Neuronal stem cell (in vitro differentiated cells): Measurements from ENCODE around the gene PIAS1.
"Not testable (repeated sequence)": the region's sequence is repeated elsewhere in the genome, so short reads cannot be mapped to it uniquely, and the experiment has no call there.

Source experiments
- DNase-seq: peaks from one replicate; pipeline ENCODE4 v3.0.0-alpha.2; 2013; ENCODE audit warnings: low spot score
- H2AFZ ChIP-seq: one replicate; pipeline ENCODE4 v1.6.1; 2013; ENCODE audit warnings: mild to moderate bottlenecking, low read length, inconsistent platforms
- H2AK5ac ChIP-seq: 2 replicates; pipeline ENCODE4 v1.6.1; 2013; ENCODE audit warnings: low read depth, mild to moderate bottlenecking, inconsistent platforms, low read length, moderate library complexity, mixed read lengths
- H2BK120ac ChIP-seq: 2 replicates; pipeline ENCODE4 v1.6.1; 2013; ENCODE audit warnings: low read depth, mild to moderate bottlenecking, inconsistent platforms, low read length, moderate library complexity, mixed read lengths
- H2BK12ac ChIP-seq: one replicate; pipeline ENCODE4 v1.6.1; 2013; ENCODE audit warnings: low read length, inconsistent platforms
- H2BK15ac ChIP-seq: 2 replicates; pipeline ENCODE4 v1.6.1; 2013; ENCODE audit warnings: mild to moderate bottlenecking, low read length, inconsistent platforms, mixed read lengths
- H2BK5ac ChIP-seq: one replicate; pipeline ENCODE4 v1.6.1; 2013; ENCODE audit warnings: inconsistent platforms, mild to moderate bottlenecking, low read length, moderate library complexity
- H3K14ac ChIP-seq: one replicate; pipeline ENCODE4 v1.6.1; 2013; ENCODE audit warnings: low read length, inconsistent platforms
- H3K18ac ChIP-seq: 2 replicates; pipeline ENCODE4 v1.6.1; 2013; ENCODE audit warnings: low read length, inconsistent platforms
- H3K23ac ChIP-seq: 2 replicates; pipeline ENCODE4 v1.6.1; 2013; ENCODE audit warnings: low read depth, mild to moderate bottlenecking, mixed read lengths, low read length, inconsistent platforms; ENCODE audit not compliant: poor library complexity
- H3K27ac ChIP-seq: replicated peaks from 3 replicates; pipeline ENCODE4 v1.5.1; 2013; ENCODE audit warnings: low read length, inconsistent platforms
- H3K27me3 ChIP-seq, 3 experiments: 2 replicates each; pipeline ENCODE4 v1.6.1; 2013; ENCODE audit warnings: low read length in 3 of 3, mild to moderate bottlenecking in 2 of 3, inconsistent platforms in 1 of 3, low read depth in 1 of 3, mixed read lengths in 1 of 3, moderate library complexity in 1 of 3; ENCODE audit not compliant: control insufficient read depth in 3 of 3, insufficient read depth in 3 of 3
- H3K36me3 ChIP-seq, 2 donors: replicated peaks in 1 of 2; 2 replicates each; pipeline ENCODE4 v1.6.1; 2013; ENCODE audit warnings: low read length in 2 of 2; ENCODE audit not compliant: control insufficient read depth in 2 of 2, insufficient read depth in 2 of 2
- H3K4ac ChIP-seq: 2 replicates; pipeline ENCODE4 v1.6.1; 2013; ENCODE audit warnings: inconsistent platforms, mild to moderate bottlenecking, low read length, moderate library complexity
- H3K4me1 ChIP-seq, 2 donors: 1 replicate in 1 of 2; 2 replicates in 1 of 2; pipeline ENCODE4 v1.6.1; 2013; ENCODE audit warnings: low read length in 2 of 2, low read depth in 1 of 2; ENCODE audit not compliant: control insufficient read depth in 2 of 2, insufficient read depth in 1 of 2
- H3K4me2 ChIP-seq: one replicate; pipeline ENCODE4 v1.6.1; 2013; ENCODE audit warnings: mild to moderate bottlenecking, low read length, inconsistent platforms; ENCODE audit not compliant: insufficient read depth, poor library complexity, severe bottlenecking
- H3K4me3 ChIP-seq, 2 donors: 2 replicates each; pipeline ENCODE4 v1.5.1; 2013; ENCODE audit warnings: low read length in 2 of 2, mild to moderate bottlenecking in 2 of 2, inconsistent platforms in 1 of 2, moderate library complexity in 1 of 2
- H3K79me1 ChIP-seq: one replicate; pipeline ENCODE4 v1.6.1; 2013; ENCODE audit warnings: low read depth, mild to moderate bottlenecking, inconsistent platforms, low read length, moderate library complexity
- H3K9ac ChIP-seq: one replicate; pipeline ENCODE4 v1.6.1; 2013; ENCODE audit warnings: mild to moderate bottlenecking, low read depth, low read length, inconsistent platforms; ENCODE audit not compliant: poor library complexity
- H3K9me3 ChIP-seq, 2 donors: replicated peaks in 1 of 2; 2 replicates each; pipeline versions ENCODE3 to v1.6.1; 2013; ENCODE audit warnings: low read length in 2 of 2, mild to moderate bottlenecking in 2 of 2, inconsistent platforms in 1 of 2, low read depth in 1 of 2, mixed read lengths in 1 of 2, moderate library complexity in 1 of 2; ENCODE audit not compliant: control insufficient read depth in 2 of 2, insufficient read depth in 1 of 2
- H4K8ac ChIP-seq: one replicate; pipeline ENCODE4 v1.6.1; 2013; ENCODE audit warnings: low read depth, mild to moderate bottlenecking, inconsistent platforms, low read length, moderate library complexity
- H4K91ac ChIP-seq: one replicate; pipeline ENCODE4 v1.6.1; 2013; ENCODE audit warnings: low read length, low read depth, mild to moderate bottlenecking, inconsistent platforms; ENCODE audit not compliant: poor library complexity
- WGBS, 2 donors: extraction: QIAGEN DNeasy Blood & Tissue Kit; methylation state at CpG; one replicate each; pipeline ENCODE4 v1.1.7; 2013; ENCODE audit warnings: missing lambda C conversion rate in 2 of 2, mixed read lengths in 1 of 2; ENCODE audit not compliant: insufficient read length in 2 of 2, insufficient replicate concordance in 1 of 2; ENCODE audit errors: extremely low coverage in 2 of 2; 5-methylcytosine and 5-hydroxymethylcytosine counted together

PIAS1 gene

DNA sequence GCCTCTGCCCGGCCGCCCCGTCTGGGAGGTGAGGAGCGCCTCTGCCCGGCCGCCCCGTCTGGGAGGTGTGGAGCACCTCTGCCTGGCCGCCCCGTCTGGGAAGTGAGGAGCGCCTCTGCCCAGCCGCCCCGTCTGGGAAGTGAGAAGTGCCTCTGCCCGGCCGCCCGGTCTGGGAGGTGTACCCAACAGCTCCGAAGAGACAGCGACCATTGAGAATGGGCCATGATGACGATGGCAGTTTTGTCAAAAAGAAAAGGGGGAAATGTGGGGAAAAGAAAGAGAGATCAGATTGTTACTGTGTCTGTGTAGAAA is 168.3 kb downstream of the PIAS1 start:
- H3K9ac ChIP-seq, H3K23ac ChIP-seq, H3K4ac ChIP-seq, H3K18ac ChIP-seq, H3K27ac ChIP-seq, H2AFZ ChIP-seq, H3K27me3 ChIP-seq, H3K4me3 ChIP-seq, H2AK5ac ChIP-seq, H3K14ac ChIP-seq, H2BK5ac ChIP-seq, H2BK12ac ChIP-seq, H2BK120ac ChIP-seq, H4K91ac ChIP-seq, H3K4me1 ChIP-seq, H2BK15ac ChIP-seq, H4K8ac ChIP-seq, H3K4me2 ChIP-seq, DNase-seq: not testable (repeated sequence)
- H3K79me1 ChIP-seq = peaks cover 16% of the 10 kb centered on the region
- H3K36me3 ChIP-seq = peaks cover 4 to 47% of the 10 kb centered on the region in 2 donors
- H3K9me3 ChIP-seq = peaks cover 8 to 18% of the 10 kb centered on the region in 2 donors
- no CpG with 5 or more reads among the region's 18 CpGs for WGBS, 2 donors

DNA sequence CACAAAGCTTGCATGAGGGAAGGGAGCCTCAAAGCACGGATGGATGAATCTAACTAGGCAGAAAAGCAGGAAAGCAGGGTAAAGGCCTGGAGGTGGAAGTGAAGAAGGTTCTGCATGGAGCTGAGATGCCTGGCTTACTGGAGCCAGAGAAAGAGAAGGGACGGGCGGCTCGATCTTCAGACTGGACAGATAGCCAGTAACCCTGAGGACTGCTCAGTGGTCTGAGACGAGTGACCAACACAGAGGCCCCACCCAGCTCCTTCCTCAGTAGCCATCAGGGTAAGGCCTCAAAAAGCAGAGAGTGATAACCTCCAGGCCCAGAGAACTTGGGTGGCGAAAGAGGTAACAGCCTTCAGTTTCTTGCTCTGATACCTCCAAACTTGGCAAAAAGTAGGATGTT is 169.1 kb downstream of the PIAS1 start:
- Histone ChIP-seq H3K4me3 (no peak overlapping the region), H3K36me3 (peaks cover 2 to 44% of the 10 kb centered on the region in 2 donors), H4K91ac (no peak overlapping the region), H3K9ac (no peak overlapping the region), H3K27me3 (no peaks in the 10 kb centered on the region), H3K18ac (no peak overlapping the region), H2AK5ac (no peak overlapping the region), H2AFZ (no peak overlapping the region), H3K4ac (no peak overlapping the region), H3K4me1 (peaks cover 6 to 7% of the 10 kb centered on the region in 2 donors), H2BK15ac (no peak overlapping the region), H2BK12ac (no peak overlapping the region), H3K4me2 (no peak overlapping the region), H3K23ac (no peak overlapping the region), H4K8ac (no peak overlapping the region), H2BK120ac (no peak overlapping the region), H2BK5ac (no peak overlapping the region), H3K14ac (no peak overlapping the region), H3K9me3 (peaks cover 8 to 18% of the 10 kb centered on the region in 2 donors), H3K79me1 (peaks cover 19% of the 10 kb centered on the region), H3K27ac (no peak overlapping the region)
- no peak for DNase-seq
- WGBS, 2 donors = no CpG with 5 or more reads among the region's 6 CpGs

DNA sequence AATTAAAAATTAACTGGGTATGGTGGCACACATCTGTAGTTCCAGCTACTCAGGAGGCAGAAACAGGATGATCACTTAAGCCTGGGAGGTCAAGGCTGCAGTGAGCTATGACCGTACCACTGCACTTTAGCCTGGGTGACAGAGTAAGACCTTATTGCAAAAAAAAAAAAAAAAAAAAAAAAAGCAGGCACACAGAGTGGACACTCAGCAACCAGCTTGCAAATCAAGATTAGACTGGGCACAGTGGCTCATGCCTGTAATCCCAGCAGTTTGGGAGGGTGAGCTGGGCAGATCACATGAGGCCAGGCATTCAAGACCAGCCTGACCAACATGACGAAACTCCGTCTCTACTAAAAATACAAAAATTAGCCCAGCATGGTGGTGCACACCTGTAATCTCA is 170.0 kb downstream of the PIAS1 start:
- Histone ChIP-seq H3K18ac (no peak overlapping the region), H3K36me3 (peaks cover 2 to 35% of the 10 kb centered on the region in 2 donors), H3K27me3 (no peaks in the 10 kb centered on the region), H2BK12ac (no peak overlapping the region), H3K4ac (no peak overlapping the region), H2BK15ac (no peak overlapping the region), H3K4me1 (peaks cover 10 to 11% of the 10 kb centered on the region in 2 donors), H3K23ac (no peak overlapping the region), H3K27ac (no peak overlapping the region), H2AFZ (no peak overlapping the region), H3K79me1 (peaks cover 19% of the 10 kb centered on the region), H3K14ac (no peak overlapping the region), H3K9me3 (peaks cover 8 to 18% of the 10 kb centered on the region in 2 donors), H3K4me2 (no peak overlapping the region), H2AK5ac (no peak overlapping the region), H3K4me3 (no peak overlapping the region), H3K9ac (no peak overlapping the region), H4K91ac (no peak overlapping the region), H2BK120ac (no peak overlapping the region), H2BK5ac (no peak overlapping the region), H4K8ac (no peak overlapping the region)
- DNase-seq = no peak
- WGBS, 2 donors = no CpG with 5 or more reads among the region's 3 CpGs

DNA sequence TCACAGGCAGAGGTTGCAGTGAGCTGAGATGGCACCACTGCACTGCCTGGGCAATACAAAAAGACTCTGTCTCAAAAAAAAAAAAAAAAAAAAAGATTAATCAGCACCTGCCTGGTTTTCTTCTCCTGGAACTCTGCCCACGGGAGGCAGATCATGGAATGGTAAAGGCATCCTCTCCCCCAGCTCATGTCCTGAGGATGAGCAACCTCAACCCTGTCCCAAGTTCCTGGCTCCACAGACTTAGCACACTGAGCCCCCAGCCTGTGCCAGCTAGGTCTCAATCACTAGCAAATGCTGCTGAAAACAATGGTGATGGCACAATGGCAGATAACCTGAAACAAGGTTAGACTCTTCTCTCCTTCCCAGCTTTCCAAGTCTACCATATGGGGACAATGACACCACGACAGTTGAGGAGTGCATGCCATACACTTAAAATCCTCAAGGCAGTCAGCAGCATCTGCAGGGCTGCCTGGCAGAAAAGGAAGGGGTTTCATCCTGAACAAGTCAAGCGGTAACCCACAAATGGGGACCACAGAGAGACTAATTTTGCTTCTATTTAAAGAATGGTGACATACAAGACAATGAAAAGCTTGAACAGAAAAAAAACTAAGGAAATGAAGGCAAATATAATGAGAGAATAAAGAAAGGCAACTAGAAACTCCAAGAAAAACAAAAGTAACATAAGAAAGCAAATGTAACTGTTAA is 170.6 kb downstream of the PIAS1 start:
- H3K9me3 ChIP-seq = peaks cover 8 to 18% of the 10 kb centered on the region in 2 donors
- no peak overlapping the region for H3K4me2 ChIP-seq
- no peak overlapping the region for H3K9ac ChIP-seq
- no peak overlapping the region for H4K91ac ChIP-seq
- H4K8ac ChIP-seq = no peak overlapping the region
- H3K27me3 ChIP-seq = no peaks in the 10 kb centered on the region
- no peak overlapping the region for H2AFZ ChIP-seq
- no peak overlapping the region for H3K23ac ChIP-seq
- no CpG with 5 or more reads among the region's 3 CpGs for WGBS, 2 donors
- no peak overlapping the region for H3K4me3 ChIP-seq
- peaks cover 10 to 11% of the 10 kb centered on the region in 2 donors for H3K4me1 ChIP-seq
- no peak overlapping the region for H3K14ac ChIP-seq
- no peak overlapping the region for H2BK12ac ChIP-seq
- no peak overlapping the region for H3K27ac ChIP-seq
- H3K4ac ChIP-seq = no peak overlapping the region
- H2BK15ac ChIP-seq = no peak overlapping the region
- no peak overlapping the region for H2BK5ac ChIP-seq
- H3K79me1 ChIP-seq = peaks cover 17% of the 10 kb centered on the region
- no peak for DNase-seq
- peaks cover 0 to 29% of the 10 kb centered on the region in 2 donors for H3K36me3 ChIP-seq
- no peak overlapping the region for H3K18ac ChIP-seq
- H2AK5ac ChIP-seq = no peak overlapping the region
- H2BK120ac ChIP-seq = no peak overlapping the region
